OCI-LY3 (cell line): Measurements from ENCODE around the gene SYNPO.

Experiments
- H2AFZ ChIP-seq: fragments of 200-600, 300-600 bp; shearing (Covaris generic); 2 replicates; pipeline ENCODE4 v1.6.0; 2014; ENCODE audit warnings: antibody characterized with exemption, low read depth, low read length
- H3K27ac ChIP-seq: fragments of 200-600, 300-600 bp; sonication (generic); 2 replicates; pipeline ENCODE4 v1.5.1; 2014; ENCODE audit warnings: mild to moderate bottlenecking, low read length, moderate library complexity, mixed read lengths
- H3K27me3 ChIP-seq: fragments of 200-600, 300-600 bp; sonication (generic); 2 replicates; pipeline ENCODE4 v1.6.1; 2014; ENCODE audit warnings: low read depth, low read length, mixed read lengths
- H3K36me3 ChIP-seq: fragments of 200-600, 300-600 bp; sonication (generic); replicated peaks from 2 replicates; pipeline ENCODE3; 2014; ENCODE audit warnings: low read depth, low read length, mixed read lengths
- H3K4me1 ChIP-seq: fragments of 300-600, 200-600 bp; sonication (generic); 2 replicates; pipeline ENCODE4 v1.6.1; 2014; ENCODE audit warnings: low read length, mixed read lengths
- H3K4me2 ChIP-seq: fragments of 200-600, 300-600 bp; sonication (generic); 2 replicates; pipeline ENCODE4 v1.6.1; 2014; ENCODE audit warnings: low read length, mixed read lengths
- H3K4me3 ChIP-seq: fragments of 300-600, 200-600 bp; sonication (generic); 2 replicates; pipeline ENCODE4 v1.5.1; 2014; ENCODE audit warnings: antibody characterized with exemption, mild to moderate bottlenecking, low read length, moderate library complexity
- H3K79me2 ChIP-seq: fragments of 300-600, 200-600 bp; shearing (Covaris generic); 2 replicates; pipeline ENCODE4 v1.6.1; 2014; ENCODE audit warnings: mild to moderate bottlenecking, low read length, mixed read lengths
- H3K9ac ChIP-seq: fragments of 300-600, 200-600 bp; shearing (Covaris generic); 2 replicates; pipeline ENCODE4 v1.6.0; 2014; ENCODE audit warnings: mild to moderate bottlenecking, low read length, moderate library complexity
- H3K9me3 ChIP-seq: fragments of 200-600, 300-600 bp; shearing (Covaris generic); 2 replicates; pipeline ENCODE4 v1.6.1; 2014; ENCODE audit warnings: low read length, mixed read lengths; ENCODE audit not compliant: insufficient read depth
- H4K20me1 ChIP-seq: fragments of 200-600, 300-600 bp; sonication (generic); 2 replicates; pipeline ENCODE4 v1.6.1; 2016; ENCODE audit warnings: low read length, mixed read lengths; ENCODE audit not compliant: insufficient read depth
- EZH2phosphoT487 ChIP-seq: fragments of 200-600 bp; shearing (Covaris generic); IDR thresholded peaks from 2 replicates; pipeline ENCODE4 v1.6.1; 2018; ENCODE audit warnings: antibody characterized with exemption, mixed run types, low read depth
- TF ChIP-seq, protein P1 (sequence below): fragments of 200-600, 300-600 bp; sonication (generic); IDR thresholded peaks from 2 replicates; pipeline ENCODE4 v1.5.1; 2014; ENCODE audit warnings: antibody characterized with exemption, low read length, low read depth

Gene SYNPO, protein sequence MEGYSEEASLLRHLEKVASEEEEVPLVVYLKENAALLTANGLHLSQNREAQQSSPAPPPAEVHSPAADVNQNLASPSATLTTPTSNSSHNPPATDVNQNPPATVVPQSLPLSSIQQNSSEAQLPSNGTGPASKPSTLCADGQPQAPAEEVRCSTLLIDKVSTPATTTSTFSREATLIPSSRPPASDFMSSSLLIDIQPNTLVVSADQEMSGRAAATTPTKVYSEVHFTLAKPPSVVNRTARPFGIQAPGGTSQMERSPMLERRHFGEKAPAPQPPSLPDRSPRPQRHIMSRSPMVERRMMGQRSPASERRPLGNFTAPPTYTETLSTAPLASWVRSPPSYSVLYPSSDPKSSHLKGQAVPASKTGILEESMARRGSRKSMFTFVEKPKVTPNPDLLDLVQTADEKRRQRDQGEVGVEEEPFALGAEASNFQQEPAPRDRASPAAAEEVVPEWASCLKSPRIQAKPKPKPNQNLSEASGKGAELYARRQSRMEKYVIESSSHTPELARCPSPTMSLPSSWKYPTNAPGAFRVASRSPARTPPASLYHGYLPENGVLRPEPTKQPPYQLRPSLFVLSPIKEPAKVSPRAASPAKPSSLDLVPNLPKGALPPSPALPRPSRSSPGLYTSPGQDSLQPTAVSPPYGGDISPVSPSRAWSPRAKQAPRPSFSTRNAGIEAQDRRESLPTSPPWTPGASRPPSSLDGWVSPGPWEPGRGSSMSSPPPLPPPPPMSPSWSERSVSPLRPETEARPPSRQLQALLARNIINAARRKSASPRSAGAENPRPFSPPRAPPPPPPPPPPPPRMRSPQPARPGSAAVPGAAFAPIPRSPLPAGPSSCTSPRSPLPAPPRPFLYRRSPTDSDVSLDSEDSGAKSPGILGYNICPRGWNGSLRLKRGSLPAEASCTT

DNA sequence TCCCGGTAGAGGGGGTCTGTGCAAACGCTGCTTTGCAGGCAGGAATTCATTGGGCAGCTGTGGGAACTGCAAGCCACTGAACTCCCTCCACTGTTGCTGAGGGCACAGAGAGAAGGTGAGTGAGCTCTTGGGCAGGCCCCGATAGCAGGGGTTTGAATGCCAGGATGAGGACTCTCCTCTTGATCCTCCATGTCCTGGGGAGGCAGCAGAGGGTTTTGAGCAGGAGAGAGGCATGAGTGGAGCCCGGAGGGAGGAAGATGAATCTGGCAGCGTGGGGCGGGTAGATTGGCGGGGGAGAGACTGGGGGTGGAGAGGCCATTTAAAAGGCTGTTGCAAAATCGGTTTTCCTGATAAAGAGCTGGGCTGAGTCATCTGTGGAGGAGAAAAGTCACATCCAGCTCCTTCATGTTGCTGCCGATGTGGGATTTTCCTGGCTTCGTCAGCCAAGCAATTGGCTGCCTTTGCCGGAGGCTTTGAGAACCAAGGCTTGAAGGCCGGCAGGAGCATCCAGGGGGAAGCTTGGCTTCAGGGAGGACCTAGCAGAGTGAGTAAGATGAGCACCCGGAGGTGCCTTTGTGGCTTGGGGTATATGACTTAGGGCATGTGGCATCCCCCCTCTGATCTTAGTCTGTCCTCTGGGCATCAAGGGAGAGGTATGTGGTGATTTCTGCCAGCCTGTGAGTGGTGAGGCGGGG, at the start of gene SYNPO:
Gene SYNPO (plus strand): TSS at position 350 of the 695 bp plus-strand sequence. CDS start 7,616 bp downstream, outside the sequence.
- Histone ChIP-seq H3K27me3 (0 out of 2 replicates have a peak, but pooled peaks cover 3% of the 10 kb centered on the region), H3K79me2 (no peaks in the 10 kb centered on the region), H2AFZ (no peak within 1 kb of the TSS), H3K9ac (no peak within 1 kb of the TSS), H3K4me1 (no peaks in the 10 kb centered on the region), H3K9me3 (no peaks in the 10 kb centered on the region), H3K4me2 (no peak within 1 kb of the TSS), H3K4me3 (no peak within 1 kb of the TSS), H4K20me1 (no peaks in the 10 kb centered on the region), H3K27ac (no peak within 1 kb of the TSS), H3K36me3 (no peaks in the 10 kb centered on the region)
- TF ChIP-seq EZH2phosphoT487: no peak

DNA sequence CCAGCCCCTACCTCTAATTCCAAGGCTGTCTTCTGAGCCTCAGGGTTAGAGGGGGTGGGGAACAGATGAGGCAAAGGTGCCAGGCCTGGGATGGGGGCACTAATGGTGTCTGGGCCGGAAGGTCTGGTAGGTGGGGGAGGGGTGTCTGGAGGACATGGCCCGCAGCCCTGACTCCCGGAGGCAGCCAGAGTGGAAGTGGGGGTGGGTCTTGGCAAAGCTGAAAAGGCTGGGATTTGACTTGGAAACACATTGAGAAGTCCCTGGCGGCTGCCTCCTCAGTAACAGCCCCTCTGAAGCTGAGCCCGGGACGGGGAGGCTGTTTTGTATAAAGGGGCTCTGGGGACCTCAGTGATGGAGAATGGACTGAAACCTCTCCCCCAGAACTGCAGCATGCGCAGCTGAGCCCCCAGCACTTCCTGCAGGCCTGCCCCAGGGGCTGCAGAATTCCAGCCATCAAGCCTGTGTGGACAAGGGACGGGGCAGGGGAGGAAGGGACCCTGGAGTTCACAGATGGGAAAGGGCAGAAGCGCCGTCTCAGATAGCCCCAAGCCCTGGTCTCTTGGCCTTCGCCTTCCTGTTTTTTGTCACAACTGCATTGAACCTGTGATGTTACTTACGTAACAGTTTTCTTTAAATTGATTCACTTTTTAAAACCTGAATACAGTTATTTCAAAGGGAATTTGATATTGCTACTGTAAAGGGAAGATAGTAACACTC, 49.3 kb upstream of the SYNPO start:
- Histone ChIP-seq H3K27me3 (no peaks in the 10 kb centered on the region), H4K20me1 (no peaks in the 10 kb centered on the region), H3K4me1 (peaks cover 9% of the 10 kb centered on the region; the same call in 1 of the 2 replicates), H3K4me2 (no peak overlapping the region), H3K4me3 (no peak overlapping the region), H3K79me2 (no peaks in the 10 kb centered on the region), H3K27ac (no peak overlapping the region), H3K9me3 (no peaks in the 10 kb centered on the region), H3K36me3 (no peaks in the 10 kb centered on the region), H3K9ac (no peak overlapping the region), H2AFZ (no peak overlapping the region)
- no peak for TF ChIP-seq EZH2phosphoT487

DNA sequence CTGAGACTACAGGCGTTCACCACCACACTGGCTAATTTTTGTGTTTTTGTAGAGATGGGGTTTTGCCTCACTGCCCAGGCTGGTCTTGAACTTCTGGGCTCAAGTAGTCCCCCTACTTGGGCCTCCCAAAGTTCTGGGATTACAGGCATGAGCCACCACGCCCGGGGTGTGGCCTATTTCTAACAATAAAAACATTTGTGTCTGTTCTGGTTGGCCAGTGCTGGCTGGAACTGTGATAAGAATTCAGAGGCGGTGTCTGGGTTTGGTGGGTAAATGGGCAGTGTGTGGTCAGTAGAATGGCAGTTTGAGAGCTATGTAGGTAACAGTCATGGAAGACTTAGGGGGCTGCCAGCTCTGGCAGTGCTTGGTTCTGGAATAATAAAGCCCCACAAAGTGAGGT, 46.9 kb upstream of the SYNPO start:
- no peak overlapping the region for H3K27ac ChIP-seq
- H4K20me1 ChIP-seq: no peaks in the 10 kb centered on the region
- H3K27me3 ChIP-seq: no peaks in the 10 kb centered on the region
- H3K36me3 ChIP-seq: no peaks in the 10 kb centered on the region
- H3K9me3 ChIP-seq: no peaks in the 10 kb centered on the region
- no peak overlapping the region for H2AFZ ChIP-seq
- no peak for TF ChIP-seq EZH2phosphoT487
- TF ChIP-seq, protein P1, sequence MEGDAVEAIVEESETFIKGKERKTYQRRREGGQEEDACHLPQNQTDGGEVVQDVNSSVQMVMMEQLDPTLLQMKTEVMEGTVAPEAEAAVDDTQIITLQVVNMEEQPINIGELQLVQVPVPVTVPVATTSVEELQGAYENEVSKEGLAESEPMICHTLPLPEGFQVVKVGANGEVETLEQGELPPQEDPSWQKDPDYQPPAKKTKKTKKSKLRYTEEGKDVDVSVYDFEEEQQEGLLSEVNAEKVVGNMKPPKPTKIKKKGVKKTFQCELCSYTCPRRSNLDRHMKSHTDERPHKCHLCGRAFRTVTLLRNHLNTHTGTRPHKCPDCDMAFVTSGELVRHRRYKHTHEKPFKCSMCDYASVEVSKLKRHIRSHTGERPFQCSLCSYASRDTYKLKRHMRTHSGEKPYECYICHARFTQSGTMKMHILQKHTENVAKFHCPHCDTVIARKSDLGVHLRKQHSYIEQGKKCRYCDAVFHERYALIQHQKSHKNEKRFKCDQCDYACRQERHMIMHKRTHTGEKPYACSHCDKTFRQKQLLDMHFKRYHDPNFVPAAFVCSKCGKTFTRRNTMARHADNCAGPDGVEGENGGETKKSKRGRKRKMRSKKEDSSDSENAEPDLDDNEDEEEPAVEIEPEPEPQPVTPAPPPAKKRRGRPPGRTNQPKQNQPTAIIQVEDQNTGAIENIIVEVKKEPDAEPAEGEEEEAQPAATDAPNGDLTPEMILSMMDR: no peak
- H3K4me2 ChIP-seq: no peak overlapping the region
- peaks cover 9% of the 10 kb centered on the region; the same call in 1 of the 2 replicates for H3K4me1 ChIP-seq
- H3K9ac ChIP-seq: no peak overlapping the region
- H3K79me2 ChIP-seq: no peaks in the 10 kb centered on the region
- H3K4me3 ChIP-seq: no peak overlapping the region

DNA sequence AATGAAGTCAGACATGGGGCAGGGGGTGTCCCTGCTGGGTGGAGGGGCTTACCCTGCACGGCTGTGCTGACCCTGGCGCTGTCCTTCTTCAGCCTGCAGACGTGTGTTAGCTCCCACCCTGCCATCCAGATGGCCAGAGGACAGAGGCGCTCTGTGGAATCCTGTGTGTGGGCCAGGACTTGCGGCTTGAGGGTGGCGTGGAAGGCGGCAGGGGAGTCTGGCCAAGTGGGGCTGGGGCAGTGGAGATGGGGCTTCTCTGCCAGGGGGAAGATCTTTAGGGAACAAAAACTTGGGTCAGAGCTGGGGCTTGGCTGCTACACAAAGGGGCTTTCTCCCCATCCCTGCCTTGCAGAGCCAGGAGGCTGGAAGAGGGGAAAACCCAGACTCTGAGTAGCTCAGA, 46.5 kb upstream of the SYNPO start:
- Histone ChIP-seq H3K36me3 (no peaks in the 10 kb centered on the region), H3K4me3 (no peak overlapping the region), H3K27ac (no peak overlapping the region), H4K20me1 (no peaks in the 10 kb centered on the region), H3K9me3 (no peaks in the 10 kb centered on the region), H3K4me1 (peaks cover 9% of the 10 kb centered on the region; the same call in 1 of the 2 replicates), H3K27me3 (no peaks in the 10 kb centered on the region), H3K9ac (no peak overlapping the region), H3K79me2 (no peaks in the 10 kb centered on the region), H2AFZ (no peak overlapping the region), H3K4me2 (no peak overlapping the region)
- TF ChIP-seq EZH2phosphoT487: no peak
- TF ChIP-seq, protein P1: no peak
